Thoracic aorta (tissue), 2 donors: ENCODE measurements around the gene RBM12. TPM values are rescaled to one million over a fixed set of nuclear protein-coding genes. Genes with fewer than 3 reads are reported as not detected.

Experiments
- ATAC-seq: fragments of 150-250 bp; one replicate; pipeline ENCODE4 v1.8.0; 2017; ENCODE audit warnings: low read depth; ENCODE audit not compliant: insufficient number of reproducible peaks, low FRiP score
- DNase-seq: peaks from one replicate; pipeline ENCODE4 v3.0.0-alpha.2; 2020; ENCODE audit warnings: low spot score
- H3K27ac ChIP-seq, 2 donors: fragments of 200-600 bp; sonication (generic); 1 replicate in 1 of 2; 2 replicates in 1 of 2; pipeline ENCODE4 v1.5.1; 2016; ENCODE audit warnings: mild to moderate bottlenecking in 2 of 2, moderate library complexity in 2 of 2
- H3K27me3 ChIP-seq: fragments of 200-600 bp; sonication (generic); replicated peaks from 2 replicates; pipeline ENCODE4 v1.6.0; 2016; ENCODE audit warnings: mild to moderate bottlenecking; ENCODE audit not compliant: insufficient read depth
- H3K36me3 ChIP-seq: fragments of 200-600 bp; sonication (generic); one replicate; pipeline ENCODE4 v1.5.1; 2016
- H3K4me1 ChIP-seq, 2 donors: fragments of 200-600 bp; sonication (generic); 1 replicate in 1 of 2; 2 replicates in 1 of 2; pipeline versions ENCODE4 v1.5.1 to v1.6.0; 2016; ENCODE audit warnings: low read depth in 2 of 2, mild to moderate bottlenecking in 1 of 2; ENCODE audit not compliant: control insufficient read depth in 1 of 2
- H3K4me3 ChIP-seq: fragments of 200-600 bp; sonication (generic); 2 replicates; pipeline ENCODE4 v1.5.1; 2016; ENCODE audit warnings: mild to moderate bottlenecking
- H3K9me3 ChIP-seq: fragments of 200-600 bp; sonication (generic); 2 replicates; pipeline ENCODE4 v1.5.1; 2016
- CTCF ChIP-seq: fragments of 200-600 bp; sonication (generic); IDR thresholded peaks from one replicate; pipeline ENCODE4 v1.5.1; 2019; ENCODE audit warnings: antibody characterized with exemption
- total RNA-seq, 2 donors: library from RNA; depleted of rRNA; stranded (reverse); fragments of >200 nt; gene quantifications; one replicate each; pipeline versions ENCODE4 v1.1.0 to v1.2.3, GENCODE V29; 2016

Gene RBM12
- total RNA-seq, 2 donors from 2014 or later, result 21.7 to 43.4 TPM

- no peak for DNase-seq
- ATAC-seq, result peak; percentile 85
- Histone ChIP-seq H3K36me3 (no peaks in the 10 kb centered on the region), H3K9me3 (no peaks in the 10 kb centered on the region), H3K4me1 (peaks cover 11 to 32% of the 10 kb centered on the region in 2 donors), H3K27me3 (no peaks in the 10 kb centered on the region), H3K4me3 (peak within 1 kb of the TSS; percentile 75), H3K27ac (peak within 1 kb of the TSS; percentile 83 to 84)
- TF ChIP-seq CTCF, result no peak
These were observed 48.8 kb downstream of the RBM12 start, which contains the start of gene SPAG4 for GRCh38 chr20:35615667-35616464. SPAG4 (plus strand) TSS chr20:35615829; CDS start chr20:35616004, 175 bp downstream.

GRCh38 chr20:35611482-35611881 lies 53.2 kb downstream of the RBM12 start:
- Histone ChIP-seq H3K4me1 (peaks cover 0 to 4% of the 10 kb centered on the region in 2 donors), H3K27me3 (no peaks in the 10 kb centered on the region), H3K36me3 (no peaks in the 10 kb centered on the region), H3K4me3 (no peak overlapping the region), H3K27ac (no peak overlapping the region), H3K9me3 (no peaks in the 10 kb centered on the region)
- DNase-seq (no peak), ATAC-seq (no peak)
- TF ChIP-seq CTCF, result no peak

- TF ChIP-seq CTCF, result no peak
- H3K4me1 ChIP-seq, result peaks cover 0 to 4% of the 10 kb centered on the region in 2 donors
- no peak for DNase-seq
- no peaks in the 10 kb centered on the region for H3K9me3 ChIP-seq
- no peak overlapping the region for H3K27ac ChIP-seq
- ATAC-seq, result no peak
- no peaks in the 10 kb centered on the region for H3K36me3 ChIP-seq
- H3K4me3 ChIP-seq, result no peak overlapping the region
- no peaks in the 10 kb centered on the region for H3K27me3 ChIP-seq
These were observed 53.8 kb downstream of the RBM12 start for GRCh38 chr20:35610833-35611427.

GRCh38 chr20:35607003-35607735 lies 57.5 kb downstream of the RBM12 start:
- H3K9me3 ChIP-seq, result no peaks in the 10 kb centered on the region
- no peak overlapping the region for H3K27ac ChIP-seq
- no peak for DNase-seq
- H3K4me1 ChIP-seq, result peaks cover 0 to 2% of the 10 kb centered on the region in 2 donors
- no peak for ATAC-seq
- H3K27me3 ChIP-seq, result no peaks in the 10 kb centered on the region
- TF ChIP-seq CTCF, result no peak
- no peaks in the 10 kb centered on the region for H3K36me3 ChIP-seq
- no peak overlapping the region for H3K4me3 ChIP-seq

- no peaks in the 10 kb centered on the region for H3K36me3 ChIP-seq
- ATAC-seq, result no peak
- no peaks in the 10 kb centered on the region for H3K9me3 ChIP-seq
- no peaks in the 10 kb centered on the region for H3K27me3 ChIP-seq
- DNase-seq, result no peak
- H3K4me1 ChIP-seq, result peaks cover 7 to 12% of the 10 kb centered on the region in 2 donors
- H3K27ac ChIP-seq, result no peak overlapping the region
- TF ChIP-seq CTCF, result no peak
- no peak overlapping the region for H3K4me3 ChIP-seq
These were observed 58.6 kb downstream of the RBM12 start for GRCh38 chr20:35606127-35606526.
